T-helper 9 cell (primary cell): ENCODE measurements around the gene STX18.

Experiments
- DNase-seq: peaks from one replicate; pipeline ENCODE4 v3.0.0-alpha.2; 2020

The STX18 gene

DNA sequence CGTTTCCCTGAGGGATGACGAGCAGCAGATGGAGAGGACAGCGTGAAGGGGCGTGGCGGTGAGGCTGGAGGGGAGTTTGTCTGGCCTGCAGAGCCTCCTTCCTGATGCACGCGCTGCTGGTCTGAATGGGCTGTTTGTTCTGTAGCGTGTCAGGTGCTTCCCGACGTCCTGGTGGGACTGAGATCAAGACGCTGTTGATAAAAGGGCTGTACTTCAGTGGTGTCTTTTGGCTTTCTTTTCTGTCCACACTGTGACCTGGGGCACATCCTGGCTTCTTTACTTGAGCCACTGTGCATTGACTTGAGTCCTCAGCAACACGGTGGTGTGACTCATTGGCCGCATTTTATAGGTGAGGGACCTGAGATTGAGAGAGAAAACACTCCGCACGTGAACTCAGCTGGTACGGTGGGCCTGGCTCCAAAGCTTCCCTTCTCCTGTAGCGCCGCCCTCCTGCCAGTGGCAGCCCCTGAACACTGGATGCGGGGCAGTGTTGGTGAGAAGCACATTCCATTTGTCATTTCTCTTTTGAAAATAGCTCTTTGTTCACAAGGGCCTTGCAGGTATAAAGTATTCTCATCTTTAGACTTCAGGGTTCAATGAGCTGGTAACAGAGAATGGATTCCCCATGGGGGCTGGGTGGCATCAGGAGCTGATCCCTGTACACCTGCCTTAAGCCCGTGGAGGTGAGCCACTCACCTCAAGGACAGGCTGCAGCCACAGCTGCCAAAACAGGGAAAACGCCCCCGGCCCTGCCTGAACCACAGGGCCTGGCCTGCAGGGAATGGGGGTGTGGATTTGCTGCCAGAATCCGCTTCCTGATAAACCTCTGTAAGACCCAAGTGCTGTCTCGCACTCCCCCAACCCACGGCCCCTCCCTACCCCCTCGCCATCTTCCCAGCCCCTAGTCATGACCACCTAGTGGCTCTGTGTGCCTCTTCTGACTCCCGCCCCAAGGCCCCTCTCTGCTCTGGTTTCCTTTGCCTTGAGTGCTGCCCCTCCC is 125.7 kb downstream of the STX18 start:
- DNase-seq, result no peak

DNA sequence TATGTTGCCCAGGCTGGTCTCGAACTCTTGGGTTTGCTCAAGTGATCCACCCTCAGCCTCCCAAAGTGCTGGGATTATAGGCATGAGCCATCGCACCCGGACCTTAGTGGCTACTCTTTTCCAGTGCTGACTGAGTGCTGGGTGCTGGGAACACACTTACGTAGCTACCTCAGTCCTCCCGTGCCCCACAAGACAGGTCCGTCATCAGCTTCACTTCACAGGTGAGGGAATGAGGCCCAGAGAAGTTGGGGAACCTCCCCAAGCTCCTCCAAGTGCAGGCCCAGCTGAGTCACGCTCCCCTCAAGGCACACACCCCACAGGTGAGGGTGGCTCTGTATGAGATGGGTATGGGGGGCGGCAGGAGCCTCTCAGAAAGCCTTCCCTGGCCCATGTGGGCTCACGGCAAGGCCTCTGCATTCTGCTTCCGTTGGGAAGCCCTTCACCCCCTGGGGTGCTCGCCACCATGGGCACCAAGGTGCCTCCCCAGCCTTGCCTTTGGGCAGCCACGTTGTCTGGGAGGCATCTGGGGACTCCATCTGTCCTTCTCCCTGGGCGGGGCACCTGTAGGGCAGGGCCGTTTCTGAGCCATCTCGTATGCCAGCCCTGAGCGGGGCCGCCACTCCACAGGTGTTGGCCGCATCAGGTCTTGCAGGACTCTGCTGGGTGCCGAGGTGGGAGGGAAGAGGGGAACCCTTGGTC is 126.6 kb downstream of the STX18 start:
- DNase-seq, result no peak

- no peak for DNase-seq
Observed at GRCh38 chr4:4413806-4414205, 128.0 kb downstream of the STX18 start.

- DNase-seq, result no peak
Observed at GRCh38 chr4:4413373-4413725, 128.5 kb downstream of the STX18 start.

GRCh38 chr4:4412641-4413372 is 129.0 kb downstream of the STX18 start:
- DNase-seq, result no peak

DNA sequence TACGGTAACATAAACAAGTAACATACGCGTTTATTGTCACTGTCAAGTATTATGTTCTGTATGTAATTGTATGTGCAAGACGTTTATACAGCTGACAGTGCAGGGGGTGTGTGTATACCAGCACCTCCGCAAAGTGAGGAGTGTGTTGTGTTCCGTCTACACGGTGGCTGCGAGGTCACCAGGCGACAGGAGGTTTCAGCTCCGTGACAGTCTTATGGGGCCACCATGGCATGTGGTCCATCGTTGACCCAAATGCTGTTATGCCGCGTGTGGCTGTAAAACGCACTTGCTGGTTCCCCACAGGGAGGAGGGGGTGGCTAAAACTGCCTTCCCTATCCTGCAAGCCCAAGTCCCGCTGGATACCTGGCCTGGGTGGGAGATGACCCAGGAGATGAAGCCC is 129.9 kb downstream of the STX18 start:
- no peak for DNase-seq

DNA sequence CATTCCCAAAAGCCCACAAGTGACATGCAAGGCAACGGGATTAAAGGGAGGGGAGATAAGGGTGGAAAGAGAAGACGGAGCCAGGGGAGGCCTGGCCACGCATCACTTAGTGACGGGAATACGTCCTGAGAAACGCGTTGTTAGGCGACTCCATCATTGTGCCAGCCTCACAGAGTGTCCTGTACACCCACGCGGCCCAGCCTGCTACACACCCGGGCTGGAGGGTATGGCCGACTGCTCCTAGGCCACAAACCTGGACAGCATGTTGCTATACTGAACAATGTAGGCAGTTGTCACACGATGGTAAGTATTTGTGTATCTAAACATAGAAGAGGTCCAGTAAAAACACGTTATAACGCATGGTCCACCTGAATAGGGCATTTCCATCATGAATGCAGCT is 131.6 kb downstream of the STX18 start:
- no peak for DNase-seq

DNA sequence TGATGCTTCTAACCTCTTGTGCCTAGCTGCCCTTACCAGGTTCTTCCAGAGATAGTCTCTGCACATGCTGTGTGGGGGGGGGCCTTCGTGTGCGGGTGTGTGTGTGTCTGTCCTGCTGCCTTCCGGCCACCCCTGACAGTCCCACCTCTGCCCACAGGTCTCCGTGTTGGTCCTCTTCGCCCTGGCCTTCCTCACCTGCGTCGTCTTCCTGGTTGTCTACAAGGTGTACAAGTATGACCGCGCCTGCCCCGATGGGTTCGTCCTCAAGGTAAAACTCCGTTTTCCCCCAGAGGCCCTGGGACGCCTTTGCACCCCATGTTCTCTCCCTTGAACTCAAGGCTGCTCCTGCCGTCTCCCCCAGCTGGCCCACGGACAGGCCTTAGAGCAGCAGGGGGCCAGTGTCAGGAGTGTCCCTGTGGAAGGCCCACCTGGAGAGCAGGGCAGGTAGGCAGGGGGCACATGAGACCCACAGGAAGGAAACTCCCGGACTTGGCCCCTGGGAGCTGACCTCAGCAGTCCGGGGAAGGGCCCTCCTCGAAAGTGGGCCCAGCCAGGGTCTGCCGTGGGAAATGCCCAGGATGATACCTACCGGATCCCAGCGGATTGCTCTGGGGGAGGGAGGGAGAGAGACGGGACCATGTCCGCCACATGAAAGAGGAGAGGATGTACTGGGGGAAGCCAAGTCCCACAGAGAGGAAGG is 132.3 kb downstream of the STX18 start:
- DNase-seq, result no peak

- no peak for DNase-seq
Observed at GRCh38 chr4:4408576-4409335, 133.1 kb downstream of the STX18 start.

DNA sequence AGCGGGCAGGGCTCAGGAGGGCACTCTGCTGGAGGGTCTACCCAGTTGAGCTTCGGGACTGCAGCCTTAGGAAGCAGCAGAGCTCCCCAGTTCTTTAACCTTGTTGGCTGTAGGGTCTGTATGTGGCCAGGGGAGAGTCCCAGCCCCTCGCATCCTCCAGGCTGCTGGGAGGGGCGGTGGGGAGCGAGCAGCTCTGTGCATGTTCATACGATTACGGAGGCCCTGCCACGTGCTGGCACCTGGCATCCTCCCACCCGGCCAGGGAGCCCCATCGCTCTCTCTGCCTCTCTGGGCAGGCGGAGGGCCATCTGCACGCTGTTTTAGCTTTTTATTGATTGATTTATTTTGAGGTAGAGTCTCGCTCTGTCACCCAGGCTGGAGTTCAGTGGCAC is 133.7 kb downstream of the STX18 start:
- DNase-seq, result no peak

DNA sequence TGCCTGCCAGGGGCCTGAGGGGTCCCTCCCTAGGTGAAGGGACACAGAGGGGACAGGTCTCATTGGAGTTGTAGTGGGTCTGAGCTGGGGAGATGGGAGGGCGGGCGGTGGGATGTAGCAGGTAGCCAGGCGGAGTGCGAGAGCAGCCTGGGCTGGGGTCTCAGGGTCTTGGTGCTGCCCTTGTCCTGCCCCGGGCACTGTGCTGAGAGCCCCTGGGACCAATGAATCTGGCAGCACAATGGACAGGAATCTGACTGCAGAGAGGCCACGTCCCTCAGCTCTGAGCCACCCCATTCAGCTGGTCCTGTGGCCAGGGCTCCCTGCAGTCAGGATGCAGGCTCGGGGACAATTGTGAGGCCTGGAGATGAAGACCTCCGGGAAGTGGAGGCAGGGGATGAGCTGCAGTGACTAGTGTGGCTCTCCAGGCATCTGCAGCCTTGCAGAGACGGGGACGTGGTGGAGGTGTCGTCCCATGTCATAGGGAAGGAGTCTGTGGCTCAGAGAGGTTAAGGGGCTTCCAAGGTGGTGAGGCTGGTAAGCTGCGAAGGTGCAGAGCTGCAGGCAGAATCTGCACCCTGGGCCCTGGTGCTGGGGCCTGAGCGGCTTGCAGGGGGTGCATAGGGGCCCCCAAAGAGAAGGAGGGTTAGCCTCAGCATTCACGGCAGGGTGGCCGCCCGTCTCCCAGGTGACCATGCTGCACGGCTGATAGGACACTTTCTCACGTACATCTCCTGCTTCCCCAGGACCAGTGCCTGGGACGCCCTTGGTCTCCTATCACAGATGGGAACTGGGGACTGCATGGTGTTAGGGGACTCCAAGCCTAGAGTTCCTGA is 134.3 kb downstream of the STX18 start:
- no peak for DNase-seq

DNA sequence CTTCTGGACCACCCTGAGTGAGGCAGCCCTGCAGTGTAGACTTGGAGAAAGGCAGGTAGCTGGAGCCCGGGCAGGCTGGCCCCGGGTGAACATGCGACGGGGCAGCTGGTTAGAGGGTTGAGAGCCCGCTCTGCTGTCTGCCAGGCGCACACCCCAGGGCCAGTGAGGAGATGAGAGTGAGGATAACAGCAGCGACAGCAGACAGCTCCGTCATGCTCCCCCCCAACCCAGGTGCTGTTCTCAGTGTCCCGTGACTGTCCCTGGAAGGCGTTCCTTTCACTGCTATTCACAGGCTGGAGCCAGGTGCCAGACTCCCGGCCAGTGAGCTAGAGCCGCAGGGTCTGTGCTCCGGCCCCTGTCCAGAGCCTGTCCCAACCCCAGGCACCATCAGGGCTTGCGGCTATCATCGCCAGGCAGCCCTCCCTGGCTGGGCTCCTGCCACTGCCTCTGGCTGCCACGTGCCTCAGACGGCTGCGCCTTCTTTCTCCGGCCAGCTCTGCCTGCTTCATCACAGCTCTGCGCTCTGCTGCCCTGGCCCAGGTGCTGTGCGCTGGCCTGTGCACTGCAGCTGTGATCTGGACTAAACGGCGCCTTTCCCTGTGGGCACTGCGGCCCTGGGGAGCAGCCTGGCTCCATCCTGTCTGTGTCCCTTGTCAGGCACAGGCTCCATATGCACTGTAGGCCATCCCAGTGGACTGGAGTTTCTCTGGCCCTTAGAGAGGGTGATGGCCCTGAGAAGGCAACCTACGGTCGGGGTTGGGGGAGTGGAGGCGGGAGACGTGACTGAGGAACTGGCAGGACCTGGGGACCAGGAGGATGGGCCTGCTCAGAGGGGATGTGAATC is 135.2 kb downstream of the STX18 start:
- DNase-seq, result no peak

GRCh38 chr4:4405358-4405962 is 136.4 kb downstream of the STX18 start:
- no peak for DNase-seq

DNA sequence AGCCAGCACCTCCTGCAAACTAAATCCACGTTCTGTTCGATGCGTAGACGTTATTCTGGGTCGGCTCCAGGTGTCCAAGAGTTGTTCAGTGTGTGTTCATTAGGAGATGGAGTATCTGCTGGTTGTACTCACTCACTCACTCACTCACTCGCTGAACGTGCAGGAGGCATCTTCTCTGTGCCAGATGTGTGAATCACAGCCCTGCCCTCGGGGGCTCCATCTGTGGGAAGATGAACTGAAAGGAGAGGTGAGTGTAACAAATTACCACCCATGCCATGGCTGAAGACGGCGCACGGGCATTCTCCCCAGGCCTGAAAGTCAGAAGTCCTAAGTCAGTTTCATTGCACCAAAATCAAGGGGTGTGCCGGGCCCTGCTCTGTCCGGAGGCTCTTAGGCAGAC is 138.9 kb downstream of the STX18 start:
- DNase-seq, result no peak

- no peak for DNase-seq
Observed at GRCh38 chr4:4401036-4401435, 140.8 kb downstream of the STX18 start.

- no peak for DNase-seq
Observed at GRCh38 chr4:4398430-4398829, 143.4 kb downstream of the STX18 start.

GRCh38 chr4:4397441-4397819 is 144.4 kb downstream of the STX18 start:
- no peak for DNase-seq

DNA sequence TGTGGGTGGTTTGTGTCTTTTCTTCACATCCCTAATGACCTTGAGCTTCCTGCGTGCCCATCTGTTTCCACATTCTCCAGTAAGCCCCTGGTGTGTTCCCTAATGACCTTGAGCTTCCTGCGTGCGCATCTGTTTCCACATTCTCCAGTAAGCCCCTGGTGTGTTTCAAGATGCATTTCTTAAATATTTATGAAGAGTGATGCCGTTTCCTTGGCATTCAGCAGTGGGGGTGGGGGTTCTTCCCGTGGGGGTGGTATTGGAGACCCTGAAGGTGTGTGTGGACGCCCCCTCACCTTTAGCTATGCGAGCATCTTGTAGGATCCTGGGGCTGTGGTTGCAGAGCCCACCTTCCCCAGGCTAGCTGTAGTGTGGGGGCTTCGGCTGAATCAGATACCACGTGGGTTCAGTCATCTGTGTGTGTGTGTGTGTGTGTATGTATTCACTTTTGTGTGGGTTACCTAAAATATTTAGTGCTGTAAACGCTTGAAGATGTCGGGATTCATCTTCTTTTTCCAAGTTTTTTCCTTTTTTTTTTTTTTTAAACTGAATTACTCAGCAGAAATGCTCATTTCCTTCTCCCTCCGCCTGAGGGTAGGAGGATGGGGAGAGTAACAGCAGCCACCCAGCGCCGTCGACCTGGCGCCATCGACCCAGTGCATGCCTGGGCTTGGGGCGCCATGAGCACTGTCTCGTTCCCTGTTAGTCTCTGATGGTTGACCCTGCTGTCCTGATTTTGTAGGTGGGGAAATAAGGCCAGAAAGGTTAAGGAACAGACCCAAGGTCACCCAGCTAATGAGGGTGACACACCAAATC is 145.0 kb downstream of the STX18 start:
- DNase-seq, result no peak
